ENCODE data around the gene GCN1. TPM values are rescaled to one million over a fixed set of nuclear protein-coding genes. Genes with fewer than 3 reads are reported as not detected.
"Not testable (repeated sequence)": the region's sequence is repeated elsewhere in the genome, so short reads cannot be mapped to it uniquely, and the experiment has no call there.

Gene GCN1
- total RNA-seq, 6 experiments from 2014 or later = 76.5 to 102 (median 83.1) TPM

- Mint-ChIP-seq H3K4me1 (ENCODE audit: low read depth) (no peaks in the 10 kb centered on the region), H3K27me3 (ENCODE audit: insufficient read depth) (peaks cover 18% of the 10 kb centered on the region), H3K4me3 (no peak overlapping the region), H3K9me3 (no peaks in the 10 kb centered on the region), H3K27ac (peak overlapping the region; percentile 60; the same call in 1 of the 2 replicates), H3K36me3 (ENCODE audit: low read depth) (peaks cover 36% of the 10 kb centered on the region)
- no peak for DNase-seq
- no peak for TF ChIP-seq CTCF (IDR thresholded peaks at IDR 0.05)
Observed at GRCh38 chr12:120215766-120216735, 21.5 kb upstream of the GCN1 start.

- Mint-ChIP-seq H3K36me3 (ENCODE audit: low read depth) (peaks cover 36% of the 10 kb centered on the region), H3K4me1 (ENCODE audit: low read depth) (no peaks in the 10 kb centered on the region), H3K27me3 (ENCODE audit: insufficient read depth) (peaks cover 21% of the 10 kb centered on the region), H3K27ac (no peak overlapping the region), H3K4me3 (no peak overlapping the region), H3K9me3 (no peaks in the 10 kb centered on the region)
- DNase-seq = no peak
- no peak for TF ChIP-seq CTCF (IDR thresholded peaks at IDR 0.05)
Observed at GRCh38 chr12:120215357-120215735, 20.8 kb upstream of the GCN1 start.

- H3K27ac Mint-ChIP-seq = no peak overlapping the region
- no peaks in the 10 kb centered on the region for H3K4me1 Mint-ChIP-seq (ENCODE audit: low read depth)
- H3K36me3 Mint-ChIP-seq (ENCODE audit: low read depth) = peaks cover 36% of the 10 kb centered on the region
- DNase-seq = no peak
- no peak overlapping the region for H3K4me3 Mint-ChIP-seq
- H3K9me3 Mint-ChIP-seq = no peaks in the 10 kb centered on the region
- TF ChIP-seq CTCF (IDR thresholded peaks at IDR 0.05) = no peak
- peaks cover 21% of the 10 kb centered on the region for H3K27me3 Mint-ChIP-seq (ENCODE audit: insufficient read depth)
Observed at GRCh38 chr12:120214626-120215356, 20.3 kb upstream of the GCN1 start.

GRCh38 chr12:120213758-120214157, 19.2 kb upstream of the GCN1 start:
- TF ChIP-seq CTCF (IDR thresholded peaks at IDR 0.05) = no peak
- DNase-seq = no peak
- H3K4me3 Mint-ChIP-seq = no peak overlapping the region
- no peaks in the 10 kb centered on the region for H3K4me1 Mint-ChIP-seq (ENCODE audit: low read depth)
- H3K27me3 Mint-ChIP-seq (ENCODE audit: insufficient read depth) = peaks cover 21% of the 10 kb centered on the region
- H3K9me3 Mint-ChIP-seq = no peaks in the 10 kb centered on the region
- no peak overlapping the region for H3K27ac Mint-ChIP-seq
- H3K36me3 Mint-ChIP-seq (ENCODE audit: low read depth) = peaks cover 35% of the 10 kb centered on the region

GRCh38 chr12:120213182-120213581, 18.7 kb upstream of the GCN1 start:
- H3K27ac Mint-ChIP-seq; H3K4me1 Mint-ChIP-seq (ENCODE audit: low read depth); DNase-seq; H3K4me3 Mint-ChIP-seq; H3K9me3 Mint-ChIP-seq: not testable (repeated sequence)
- Mint-ChIP-seq H3K36me3 (ENCODE audit: low read depth) (peaks cover 30% of the 10 kb centered on the region), H3K27me3 (ENCODE audit: insufficient read depth) (peaks cover 25% of the 10 kb centered on the region)

GRCh38 chr12:120212301-120212700, 17.8 kb upstream of the GCN1 start:
- no peak overlapping the region for H3K27ac Mint-ChIP-seq
- DNase-seq = no peak
- H3K36me3 Mint-ChIP-seq (ENCODE audit: low read depth) = peaks cover 36% of the 10 kb centered on the region
- no peak overlapping the region for H3K4me3 Mint-ChIP-seq
- peaks cover 25% of the 10 kb centered on the region for H3K27me3 Mint-ChIP-seq (ENCODE audit: insufficient read depth)
- no peak for TF ChIP-seq CTCF (IDR thresholded peaks at IDR 0.05)
- H3K9me3 Mint-ChIP-seq = no peaks in the 10 kb centered on the region
- H3K4me1 Mint-ChIP-seq (ENCODE audit: low read depth) = no peaks in the 10 kb centered on the region
